Measurements from ENCODE around the gene CDC20.
A peak's percentile ranks its signal among the peaks of the same experiment; 100 is the strongest.

CDC20 gene

DNA sequence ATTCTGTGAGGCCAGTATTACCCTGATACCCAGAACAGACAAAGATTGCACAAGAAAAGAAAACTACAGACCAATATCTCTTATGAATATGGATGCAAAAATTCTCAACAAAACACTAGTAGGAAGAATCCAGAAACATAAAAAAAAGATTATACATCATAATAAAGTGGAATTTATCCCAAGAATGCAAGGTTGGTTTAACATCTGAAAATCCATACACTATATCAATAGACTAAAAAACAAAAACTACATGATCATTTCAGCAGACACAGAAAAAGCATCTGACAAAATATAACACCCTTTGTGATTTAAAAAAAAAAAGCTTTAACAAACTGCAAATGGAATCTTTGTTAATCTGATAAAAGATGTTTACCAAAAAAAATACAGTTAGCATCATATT is 33.4 kb upstream of the CDC20 start:
- no peak for DNase-seq
- intact Hi-C loops (cut with DNase I), result no loop called here

DNA sequence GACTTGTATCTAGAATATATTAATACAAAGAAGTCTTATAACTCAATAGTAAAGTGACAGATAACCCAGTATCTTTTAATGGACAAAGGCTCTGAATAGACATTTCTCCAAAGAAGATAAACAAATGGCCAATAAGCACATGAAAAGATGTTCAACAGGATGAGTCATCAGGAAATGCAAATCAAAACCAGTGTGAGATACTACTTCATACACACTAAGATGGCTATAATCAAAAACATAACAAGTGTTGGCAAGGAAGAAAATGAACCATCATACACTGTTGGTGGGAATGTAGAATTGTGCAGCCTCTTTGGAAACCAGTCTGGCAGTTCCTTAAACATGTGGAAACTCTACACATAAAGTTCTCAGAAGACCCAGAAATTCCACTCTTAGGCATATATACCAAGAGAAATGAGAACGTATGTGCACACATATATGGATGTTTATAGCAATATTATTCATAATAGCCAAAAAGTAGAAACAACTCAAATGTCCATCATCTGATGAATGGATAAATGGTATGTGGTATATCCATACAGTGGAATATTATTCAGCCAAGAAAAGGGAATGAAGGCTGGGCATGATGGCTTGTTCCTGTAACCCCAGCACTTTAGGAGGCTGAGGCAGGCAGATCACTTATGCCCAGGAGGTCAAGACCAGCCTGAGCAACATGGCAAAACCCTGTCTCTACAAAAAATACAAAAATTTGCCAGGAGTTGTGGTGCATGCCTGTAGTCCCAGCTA is 31.1 kb upstream of the CDC20 start:
- intact Hi-C loops (cut with DNase I), result no loop called here

DNA sequence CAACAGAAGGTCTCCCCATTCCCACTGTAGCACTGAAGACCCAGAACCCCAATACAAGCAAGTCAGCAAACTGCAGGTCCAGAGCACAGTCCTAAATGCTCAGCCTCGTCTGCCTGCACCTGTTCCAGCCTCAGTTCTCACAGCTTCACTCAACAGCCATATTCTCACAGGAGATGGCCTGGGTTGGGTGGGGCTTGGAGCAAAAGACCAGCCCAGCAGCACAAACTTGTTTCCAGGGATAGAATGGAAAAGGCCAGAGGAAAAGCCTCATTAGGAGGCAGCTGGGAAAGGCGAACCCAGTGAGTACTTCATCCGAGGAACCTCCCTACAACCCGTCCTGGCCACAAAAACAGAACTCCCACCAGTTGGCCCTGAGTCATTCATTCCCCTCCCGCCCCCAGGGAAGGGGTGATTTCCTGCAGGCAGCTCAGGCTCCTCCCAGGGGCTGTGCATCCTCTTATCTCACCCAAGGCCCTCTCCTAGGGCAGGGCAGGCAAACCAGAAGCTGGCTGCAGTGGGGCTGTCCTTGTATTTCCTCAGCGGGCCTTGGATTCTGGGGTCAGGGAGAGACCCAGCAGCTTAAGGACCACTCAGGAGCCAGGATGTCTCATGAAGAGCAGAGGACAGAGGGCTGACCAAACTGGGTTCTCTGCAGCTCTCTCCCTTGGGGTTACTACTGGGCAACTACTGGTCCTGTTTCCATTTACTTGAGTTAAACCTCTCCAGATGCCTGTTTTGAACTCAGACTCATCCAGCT is 28.6 kb upstream of the CDC20 start:
- intact Hi-C loops (cut with DNase I), result no loop called here
- DNase-seq, result peak in 4 of 42 donors; percentile 12 to 24 (median 16)

More for the DNA sequence above, 31.1 kb upstream of the CDC20 start:
- no peak for DNase-seq

DNA sequence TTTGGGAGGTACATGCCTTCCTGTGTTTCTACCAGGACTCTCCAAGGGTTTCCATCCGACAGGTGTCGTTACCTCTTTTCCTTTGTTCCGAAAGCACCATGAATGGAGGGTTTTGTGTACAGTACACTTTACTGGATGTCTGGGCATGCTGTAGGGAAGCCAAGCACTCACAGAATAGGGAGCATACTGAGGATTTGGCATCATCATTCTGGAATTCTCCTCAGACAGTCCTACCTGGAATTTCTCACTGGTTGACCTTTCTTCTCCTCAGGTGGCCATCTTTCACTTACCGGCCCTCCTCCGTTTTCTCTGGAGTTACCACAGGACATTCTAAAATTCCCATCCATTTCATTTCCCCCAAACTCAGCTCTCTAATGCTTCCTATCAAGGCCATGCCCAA is 27.1 kb upstream of the CDC20 start:
- intact Hi-C loops (cut with DNase I), result no loop called here
- peak in 2 of 42 donors; percentile 2 for DNase-seq

DNA sequence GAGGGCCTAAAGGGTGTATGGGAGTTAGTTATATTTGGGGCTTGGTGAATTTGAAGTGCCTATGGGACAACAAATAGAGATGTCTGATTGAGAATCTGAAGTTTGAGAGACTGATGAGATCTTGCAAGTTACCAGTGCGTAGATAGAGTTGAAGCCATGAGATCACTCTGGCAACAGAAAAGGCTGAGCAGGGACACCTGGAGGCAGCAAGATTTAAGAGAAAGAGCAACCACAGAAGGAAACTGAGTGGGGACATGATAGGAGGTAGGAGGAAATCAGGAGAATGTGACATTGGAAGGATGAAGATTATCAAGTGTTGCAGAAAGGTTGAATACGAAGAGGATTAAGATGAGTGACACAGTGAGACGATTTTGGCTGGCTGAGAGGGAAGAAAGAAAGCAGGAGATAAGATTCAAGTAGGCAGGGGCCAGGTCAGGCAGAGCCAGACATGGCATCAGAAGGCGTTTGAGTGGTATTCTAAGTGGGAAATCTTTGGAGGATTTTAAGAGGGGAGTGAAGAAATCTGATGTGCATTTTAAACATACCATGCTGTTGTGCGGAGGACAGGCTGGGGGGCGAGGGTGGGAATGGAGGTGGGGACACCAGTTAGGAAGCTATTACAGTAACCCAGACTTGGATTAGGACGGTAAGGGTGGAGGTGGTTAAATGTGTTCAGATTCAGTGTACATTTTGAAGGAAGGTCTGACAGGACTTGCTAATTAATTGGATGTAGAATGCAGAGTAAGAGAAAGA is 24.2 kb upstream of the CDC20 start:
- peak in 2 of 42 donors; percentile 3 to 6 for DNase-seq
- intact Hi-C loops (cut with DNase I), result no loop called here

DNA sequence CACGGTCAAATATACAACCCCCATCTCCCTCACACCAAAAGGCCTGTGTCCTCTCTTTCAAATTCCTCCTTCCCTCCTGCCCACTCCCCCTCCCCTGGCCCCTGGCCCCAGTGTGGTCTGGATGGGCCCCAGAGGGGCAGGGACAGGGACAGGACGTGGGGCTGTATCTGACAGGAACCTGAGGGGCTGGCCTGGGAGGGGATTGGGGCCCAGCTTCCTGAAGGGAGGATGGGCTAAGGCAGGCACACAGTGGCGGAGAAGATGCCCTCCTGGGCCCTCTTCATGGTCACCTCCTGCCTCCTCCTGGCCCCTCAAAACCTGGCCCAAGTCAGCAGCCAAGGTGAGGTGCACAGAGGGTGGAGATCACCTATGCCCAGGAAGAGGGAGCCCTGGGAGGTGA is 21.2 kb upstream of the CDC20 start, which contains the start of gene MPL:
TSS of gene MPL (plus strand) at position 231 of the 400 bp plus-strand sequence. CDS start at position 262, 31 bp downstream.
- DNase-seq, result peak in 2 of 42 donors; percentile 13 to 23
- intact Hi-C loops (cut with DNase I), result no loop called here

DNA sequence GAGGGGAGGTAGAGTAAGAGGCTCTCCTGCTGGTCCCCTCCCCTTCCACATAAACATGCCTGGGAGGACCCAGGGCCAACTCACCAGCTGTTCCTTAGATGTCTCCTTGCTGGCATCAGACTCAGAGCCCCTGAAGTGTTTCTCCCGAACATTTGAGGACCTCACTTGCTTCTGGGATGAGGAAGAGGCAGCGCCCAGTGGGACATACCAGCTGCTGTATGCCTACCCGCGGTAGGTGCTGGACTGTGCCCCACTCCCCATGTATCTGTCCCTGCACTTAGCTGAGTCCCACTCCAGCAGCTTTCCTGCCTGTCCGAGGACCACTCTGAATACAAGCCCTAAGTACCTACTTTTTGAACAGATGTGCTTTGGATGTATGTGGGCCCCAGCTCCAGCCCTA is 20.8 kb upstream of the CDC20 start:
- intact Hi-C loops (cut with DNase I), result no loop called here
- DNase-seq, result peak in 1 of 42 donors; percentile 11

DNA sequence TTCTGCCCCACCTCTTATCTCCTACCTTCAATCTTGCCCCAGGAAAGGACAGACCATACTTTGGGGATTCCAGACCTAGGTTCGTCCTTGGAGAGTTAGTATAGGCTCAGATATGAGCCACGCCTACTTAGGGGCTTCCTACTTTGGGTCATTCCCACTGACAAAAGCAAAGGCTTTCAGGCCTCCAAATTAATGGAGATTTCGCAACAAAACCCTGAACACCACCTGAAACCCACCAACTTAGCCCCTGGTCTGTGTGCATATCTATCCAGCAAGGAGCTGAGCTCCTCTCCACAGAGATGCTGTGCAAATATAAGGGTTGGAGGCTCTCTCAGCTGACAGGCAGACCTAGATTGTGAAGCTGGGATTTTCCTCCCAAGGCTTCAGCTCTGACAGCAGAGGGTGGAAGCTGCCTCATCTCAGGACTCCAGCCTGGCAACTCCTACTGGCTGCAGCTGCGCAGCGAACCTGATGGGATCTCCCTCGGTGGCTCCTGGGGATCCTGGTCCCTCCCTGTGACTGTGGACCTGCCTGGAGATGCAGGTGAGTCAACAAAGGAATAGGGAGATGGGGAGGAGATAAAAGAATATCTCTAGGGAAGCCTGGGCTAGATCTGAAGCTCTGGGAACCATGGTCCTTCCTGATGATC is 19.1 kb upstream of the CDC20 start:
- intact Hi-C loops (cut with DNase I), result no loop called here
- peak in 2 of 42 donors; percentile 11 to 16 for DNase-seq

DNA sequence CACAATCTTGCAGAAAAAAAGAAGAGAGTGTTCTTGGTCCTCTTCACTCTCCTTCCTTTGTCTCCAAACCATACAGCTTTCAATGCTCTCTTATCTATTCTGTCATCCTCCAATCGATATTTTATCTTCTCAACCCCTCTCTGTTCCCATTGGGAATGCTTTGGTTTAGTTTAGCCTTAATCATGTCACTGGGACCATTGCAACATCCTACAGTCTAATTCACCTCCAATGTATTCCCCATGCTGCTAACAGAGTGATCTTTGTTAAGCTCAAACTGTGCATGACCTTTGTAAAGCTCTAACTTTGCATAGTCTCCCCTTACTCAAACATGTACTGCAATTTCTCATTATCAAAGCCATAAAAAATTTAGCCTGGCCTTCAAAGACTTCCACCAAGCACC is 18.2 kb upstream of the CDC20 start:
- intact Hi-C loops (cut with DNase I), result no loop called here
- DNase-seq, result no peak

DNA sequence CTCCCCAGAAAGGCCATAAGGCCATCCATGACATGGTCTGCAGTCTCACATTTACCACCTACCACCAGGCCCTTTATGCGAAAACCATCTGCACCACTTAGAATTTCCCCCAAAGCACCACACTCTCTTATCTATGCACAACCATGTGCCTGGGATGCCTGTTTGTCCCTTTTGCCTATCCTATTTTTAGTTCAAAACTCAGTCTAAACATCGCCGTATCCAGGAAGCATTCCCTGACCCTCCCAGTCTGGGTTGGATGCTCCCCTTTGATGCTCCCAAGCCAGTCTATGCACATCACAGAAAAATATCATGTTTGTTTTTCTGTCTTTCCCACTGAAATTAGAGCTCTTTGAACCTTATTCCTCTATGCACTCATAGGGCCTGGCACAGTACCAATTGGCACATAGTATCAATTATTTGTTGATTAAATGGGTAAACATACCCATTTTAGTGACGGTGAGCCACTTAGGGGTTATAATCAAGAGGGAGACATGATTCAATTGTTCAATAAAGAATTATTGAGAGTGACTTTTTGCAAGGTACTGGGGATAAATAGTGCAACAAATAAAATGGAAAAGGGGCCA is 14.4 kb upstream of the CDC20 start:
- intact Hi-C loops (cut with DNase I), result no loop called here

DNA sequence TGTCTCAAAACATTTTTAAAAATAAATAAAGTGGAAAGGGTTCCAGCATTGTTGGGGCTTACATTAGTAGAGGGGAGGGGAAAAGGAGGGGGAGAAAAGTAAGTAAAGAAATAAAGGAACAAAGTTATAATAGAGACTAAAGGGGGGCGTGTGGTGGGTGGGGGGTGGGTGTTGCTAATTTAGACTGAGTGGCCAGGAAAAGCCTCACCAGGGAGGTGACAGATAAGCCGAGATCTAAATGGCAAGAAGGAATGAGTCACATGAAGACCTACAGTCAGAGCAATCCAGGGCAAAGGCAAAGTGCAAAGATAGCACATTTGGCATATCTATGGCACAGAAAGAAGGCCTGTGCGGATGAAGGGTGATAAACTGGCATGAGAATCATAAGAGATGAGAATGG is 13.7 kb upstream of the CDC20 start:
- peak in 6 of 42 donors; percentile 5 to 46 (median 22) for DNase-seq
- intact Hi-C loops (cut with DNase I), result no loop called here

More for the DNA sequence above, 14.4 kb upstream of the CDC20 start:
- DNase-seq, result peak in 3 of 42 donors; percentile 11 to 13 (median 12)

DNA sequence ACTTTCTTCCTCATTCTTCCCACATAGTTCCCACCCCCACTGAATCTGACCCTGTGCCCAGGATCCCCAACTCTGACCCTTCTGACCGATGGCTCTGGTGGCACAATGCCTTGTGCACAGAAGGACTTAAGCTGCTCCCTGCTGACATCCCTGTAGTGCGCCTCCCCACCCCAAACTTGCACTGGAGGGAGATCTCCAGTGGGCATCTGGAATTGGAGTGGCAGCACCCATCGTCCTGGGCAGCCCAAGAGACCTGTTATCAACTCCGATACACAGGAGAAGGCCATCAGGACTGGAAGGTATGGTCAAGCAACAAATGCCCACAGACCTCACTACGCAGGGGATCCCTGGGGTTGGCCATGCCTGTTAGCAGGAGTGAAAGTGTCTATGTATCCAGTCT is 12.1 kb upstream of the CDC20 start:
- intact Hi-C loops (cut with DNase I), result no loop called here
- DNase-seq, result peak in 3 of 42 donors; percentile 16 to 31 (median 27)

DNA sequence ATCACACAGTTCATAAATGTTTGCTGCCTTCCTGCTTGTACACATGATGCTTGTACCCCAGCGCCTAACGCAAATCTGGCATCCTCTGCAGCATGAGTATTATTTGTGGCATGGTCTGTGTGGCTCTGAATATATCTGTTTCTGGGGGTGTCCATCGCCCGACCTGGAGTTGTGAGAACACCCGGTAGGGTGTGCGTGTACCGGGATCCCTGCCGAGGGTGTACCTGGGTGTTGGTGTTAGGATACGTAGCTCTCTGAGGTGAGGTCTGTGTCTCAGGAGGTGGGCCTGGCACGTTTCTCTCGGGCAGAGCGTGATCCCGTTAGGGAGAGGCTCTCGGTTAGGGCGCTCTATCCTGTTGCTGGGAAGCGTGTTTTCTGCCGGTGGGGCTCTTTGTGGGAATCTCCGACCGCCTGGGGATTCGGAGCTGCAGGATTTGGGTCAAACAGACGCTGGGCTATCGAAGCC is 10.4 kb upstream of the CDC20 start:
- peak in 14 of 42 donors; percentile 15 to 63 (median 28) for DNase-seq
- intact Hi-C loops (cut with DNase I), result no loop called here

DNA sequence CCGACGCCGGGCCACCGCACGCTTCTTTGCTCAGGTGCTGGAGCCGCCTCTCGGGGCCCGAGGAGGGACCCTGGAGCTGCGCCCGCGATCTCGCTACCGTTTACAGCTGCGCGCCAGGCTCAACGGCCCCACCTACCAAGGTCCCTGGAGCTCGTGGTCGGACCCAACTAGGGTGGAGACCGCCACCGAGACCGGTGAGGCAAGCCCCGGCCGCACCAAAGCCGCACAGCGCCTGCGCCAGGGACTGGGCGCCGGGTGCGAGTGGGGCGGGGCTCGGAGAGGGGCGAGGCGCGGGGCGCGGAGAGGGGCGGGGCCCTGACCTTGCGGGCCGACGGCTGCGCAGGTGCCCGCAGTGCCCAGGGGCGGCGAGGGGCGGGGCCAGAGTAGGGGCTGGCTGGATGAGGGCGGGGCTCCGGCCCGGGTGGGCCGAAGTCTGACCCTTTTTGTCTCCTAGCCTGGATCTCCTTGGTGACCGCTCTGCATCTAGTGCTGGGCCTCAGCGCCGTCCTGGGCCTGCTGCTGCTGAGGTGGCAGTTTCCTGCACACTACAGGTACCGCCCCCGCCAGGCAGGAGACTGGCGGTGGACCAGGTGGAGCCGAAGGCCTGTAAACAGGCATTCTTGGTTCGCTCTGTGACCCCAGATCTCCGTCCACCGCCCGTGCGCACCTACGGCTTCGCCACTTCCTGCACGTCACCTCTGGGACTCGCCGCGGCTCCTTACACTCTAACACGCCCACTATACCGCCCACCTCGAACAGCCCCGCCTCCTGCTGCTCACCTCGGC is 9.8 kb upstream of the CDC20 start:
- peak; percentile 33 to 87 (median 76) for DNase-seq
- intact Hi-C loops (cut with DNase I), result no loop called here

DNA sequence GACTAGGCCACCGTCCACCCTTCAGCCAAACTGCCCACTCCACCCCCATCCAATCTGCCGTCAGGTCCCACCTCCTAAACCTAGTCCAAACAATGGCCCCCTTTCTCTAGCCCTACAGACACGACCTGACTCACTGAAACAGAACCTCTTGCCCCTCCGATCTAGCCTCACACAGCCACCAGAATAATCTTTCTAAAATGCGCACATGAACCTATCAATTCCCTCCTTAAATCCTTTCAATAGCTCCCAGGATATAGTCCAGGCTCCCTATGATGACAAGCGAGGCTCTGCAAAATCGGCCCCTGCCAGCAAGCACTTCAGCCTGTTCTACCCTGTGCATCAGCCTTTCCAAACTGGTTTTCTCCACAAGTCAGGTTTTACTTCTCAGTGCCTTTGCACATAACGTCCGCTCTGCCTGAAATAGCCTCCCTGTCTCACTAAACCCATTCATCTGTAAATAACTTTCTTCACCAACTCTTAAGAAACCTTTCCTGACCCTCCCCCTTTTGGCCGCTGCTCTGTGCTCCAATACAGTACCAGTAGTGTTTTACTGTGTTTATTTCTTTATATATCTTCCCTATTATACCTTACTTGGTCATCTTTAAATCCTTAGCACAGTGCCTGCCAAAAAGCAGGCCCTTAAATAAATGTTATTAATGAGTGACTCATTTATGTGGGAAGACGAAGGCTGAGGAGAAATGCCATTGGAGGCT is 9.0 kb upstream of the CDC20 start:
- intact Hi-C loops (cut with DNase I), result no loop called here
- DNase-seq, result peak in 7 of 42 donors; percentile 18 to 41 (median 28)

DNA sequence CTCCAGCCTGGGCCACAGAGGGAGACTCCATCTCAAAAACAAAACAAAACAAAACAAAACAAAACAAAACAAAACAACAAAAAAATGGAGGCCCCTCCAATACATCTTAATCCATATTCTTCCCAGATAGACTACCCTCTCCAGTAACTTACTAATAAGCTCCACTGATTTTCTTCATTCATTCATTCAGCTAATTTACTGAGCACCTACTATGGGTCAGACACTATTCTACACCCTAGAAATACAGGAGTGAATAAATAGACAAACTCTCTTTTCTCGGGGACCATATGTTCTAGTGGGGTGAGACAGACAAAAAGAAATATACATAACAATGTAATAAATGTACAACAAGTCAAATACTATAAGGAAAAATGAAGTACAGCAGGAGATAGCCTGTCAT is 7.8 kb upstream of the CDC20 start:
- intact Hi-C loops (cut with DNase I), result no loop called here
- no peak for DNase-seq
